Mesenchymal stem cell (in vitro differentiated cells and primary cell): ENCODE measurements around the gene RIMBP2.
"Not testable (repeated sequence)": the region's sequence is repeated elsewhere in the genome, so short reads cannot be mapped to it uniquely, and the experiment has no call there.

Experiments used
- DNase-seq: peaks from one replicate; pipeline ENCODE4 v3.0.0-alpha.2; 2013
- H2AFZ ChIP-seq: one replicate; pipeline ENCODE4 v1.6.1; 2013; ENCODE audit warnings: low read depth, mild to moderate bottlenecking, control low read depth, inconsistent platforms, low read length, moderate library complexity
- H2AK5ac ChIP-seq: 2 replicates; pipeline ENCODE4 v1.6.1; 2013; ENCODE audit warnings: low read length, moderate library complexity, mild to moderate bottlenecking, inconsistent platforms; ENCODE audit not compliant: severe bottlenecking
- H2BK120ac ChIP-seq: one replicate; pipeline ENCODE4 v1.6.1; 2013; ENCODE audit warnings: low read depth, mild to moderate bottlenecking, inconsistent platforms, low read length, moderate library complexity
- H2BK12ac ChIP-seq, 2 experiments: one replicate each; pipeline ENCODE4 v1.6.1; 2013; ENCODE audit warnings: inconsistent platforms in 2 of 2, low read length in 2 of 2, mild to moderate bottlenecking in 2 of 2, moderate library complexity in 2 of 2, control low read depth in 1 of 2
- H2BK15ac ChIP-seq: one replicate; pipeline ENCODE4 v1.6.1; 2013; ENCODE audit warnings: mild to moderate bottlenecking, low read depth, inconsistent platforms; ENCODE audit not compliant: poor library complexity, severe bottlenecking
- H2BK5ac ChIP-seq: 2 replicates; pipeline ENCODE4 v1.6.1; 2013; ENCODE audit warnings: low read depth, mild to moderate bottlenecking, low read length, control low read depth, inconsistent platforms; ENCODE audit not compliant: poor library complexity, severe bottlenecking
- H3K14ac ChIP-seq, 2 experiments: one replicate each; pipeline ENCODE4 v1.6.1; 2013; ENCODE audit warnings: inconsistent platforms in 2 of 2, low read length in 2 of 2, control low read depth in 1 of 2, mild to moderate bottlenecking in 1 of 2, moderate library complexity in 1 of 2
- H3K18ac ChIP-seq, 2 experiments: one replicate each; pipeline ENCODE4 v1.6.1; 2013; ENCODE audit warnings: inconsistent platforms in 2 of 2, low read length in 2 of 2, control low read depth in 1 of 2, low read depth in 1 of 2, mild to moderate bottlenecking in 1 of 2
- H3K23ac ChIP-seq, 2 experiments: one replicate each; pipeline ENCODE4 v1.6.1; 2013; ENCODE audit warnings: inconsistent platforms in 2 of 2, low read length in 2 of 2, mild to moderate bottlenecking in 2 of 2, moderate library complexity in 2 of 2, control low read depth in 1 of 2
- H3K27ac ChIP-seq: 2 replicates; pipeline ENCODE4 v1.5.1; 2013; ENCODE audit warnings: mild to moderate bottlenecking, moderate library complexity, low read length, control low read depth, inconsistent platforms; ENCODE audit not compliant: poor library complexity, severe bottlenecking
- H3K27me3 ChIP-seq, 2 experiments: 2 replicates each; pipeline versions ENCODE4 v1.6.1 to v1.7.0; 2013; ENCODE audit warnings: low read length in 2 of 2, mild to moderate bottlenecking in 2 of 2, moderate library complexity in 2 of 2, control low read depth in 1 of 2, inconsistent platforms in 1 of 2; ENCODE audit not compliant: control insufficient read depth in 1 of 2, insufficient read depth in 1 of 2
- H3K36me3 ChIP-seq, 2 experiments: 2 replicates each; pipeline versions ENCODE4 v1.6.1 to v1.7.0; 2013; ENCODE audit warnings: low read length in 2 of 2, control low read depth in 1 of 2, inconsistent platforms in 1 of 2, low read depth in 1 of 2, mild to moderate bottlenecking in 1 of 2; ENCODE audit not compliant: insufficient read depth in 2 of 2, control insufficient read depth in 1 of 2
- H3K4ac ChIP-seq, 2 experiments: one replicate each; pipeline ENCODE4 v1.6.1; 2013; ENCODE audit warnings: inconsistent platforms in 2 of 2, low read length in 2 of 2, mild to moderate bottlenecking in 2 of 2, moderate library complexity in 2 of 2, control low read depth in 1 of 2, low read depth in 1 of 2
- H3K4me1 ChIP-seq: 2 replicates; pipeline ENCODE4 v1.6.1; 2013; ENCODE audit warnings: low read depth, low read length, control low read depth; ENCODE audit not compliant: control insufficient read depth, insufficient read depth
- H3K4me2 ChIP-seq: 2 replicates; pipeline ENCODE4 v1.6.1; 2013; ENCODE audit warnings: low read length, mild to moderate bottlenecking, inconsistent platforms; ENCODE audit not compliant: poor library complexity, severe bottlenecking
- H3K4me3 ChIP-seq, 2 experiments: 2 replicates each; pipeline versions ENCODE4 v1.5.1 to v1.7.0; 2013; ENCODE audit warnings: low read length in 2 of 2, mild to moderate bottlenecking in 2 of 2, control low read depth in 1 of 2, low read depth in 1 of 2; ENCODE audit not compliant: insufficient read depth in 1 of 2
- H3K79me1 ChIP-seq: replicated peaks from 2 replicates; pipeline ENCODE4 v1.6.1; 2013; ENCODE audit warnings: mild to moderate bottlenecking, control low read depth, low read length, inconsistent platforms; ENCODE audit not compliant: poor library complexity, severe bottlenecking
- H3K9ac ChIP-seq: 2 replicates; pipeline ENCODE4 v1.7.0; 2013; ENCODE audit warnings: mild to moderate bottlenecking, low read length, moderate library complexity
- H3K9me3 ChIP-seq: 2 replicates; pipeline ENCODE4 v1.7.0; 2013; ENCODE audit warnings: mild to moderate bottlenecking, low read length; ENCODE audit not compliant: control insufficient read depth
- H4K8ac ChIP-seq: one replicate; pipeline ENCODE4 v1.6.1; 2013; ENCODE audit warnings: inconsistent platforms, mild to moderate bottlenecking, low read length, moderate library complexity
- H4K91ac ChIP-seq: one replicate; pipeline ENCODE4 v1.6.1; 2013; ENCODE audit warnings: mild to moderate bottlenecking, low read length, inconsistent platforms
- WGBS: methylation state at CpG from one replicate; pipeline ENCODE4 v1.1.7; 2013; ENCODE audit warnings: mixed read lengths; 5-methylcytosine and 5-hydroxymethylcytosine counted together

The RIMBP2 gene

DNA sequence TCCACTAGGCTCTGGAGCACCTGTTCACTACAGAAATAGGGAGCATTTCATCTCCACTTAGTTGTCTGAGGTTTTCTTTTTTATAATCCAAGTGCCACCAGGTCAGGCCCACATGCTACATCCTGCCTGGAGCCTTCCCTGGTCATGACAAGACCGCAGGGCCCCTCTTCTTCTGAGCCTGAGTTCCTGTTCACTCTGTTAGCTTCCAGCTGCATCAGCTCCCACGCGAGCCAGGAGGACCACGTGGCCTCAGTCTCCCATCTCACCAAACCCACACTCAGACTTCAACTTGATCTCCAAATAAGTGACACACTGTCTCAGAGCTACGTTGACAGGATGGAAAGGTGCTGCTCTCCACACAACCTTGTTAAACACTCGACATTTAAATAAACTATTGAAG lies 21.0 kb downstream of the RIMBP2 start:
- Histone ChIP-seq H3K4me3 (no peak overlapping the region), H2BK15ac (no peak overlapping the region), H4K8ac (no peak overlapping the region), H3K9ac (no peak overlapping the region), H3K4me2 (no peak overlapping the region), H3K27me3 (no peaks in the 10 kb centered on the region), H3K14ac (no peak overlapping the region), H3K27ac (no peak overlapping the region), H2BK12ac (no peak overlapping the region), H2AFZ (no peak overlapping the region), H3K4ac (no peak overlapping the region), H2BK120ac (no peak overlapping the region), H2AK5ac (no peak overlapping the region), H3K4me1 (no peaks in the 10 kb centered on the region), H3K18ac (no peak overlapping the region), H3K9me3 (no peaks in the 10 kb centered on the region), H3K23ac (no peak overlapping the region), H3K36me3 (no peaks in the 10 kb centered on the region), H3K79me1 (no peaks in the 10 kb centered on the region), H4K91ac (no peak overlapping the region), H2BK5ac (no peak overlapping the region)
- DNase-seq: no peak
- WGBS: 76% methylated on average over 6 of the region's 6 CpGs

DNA sequence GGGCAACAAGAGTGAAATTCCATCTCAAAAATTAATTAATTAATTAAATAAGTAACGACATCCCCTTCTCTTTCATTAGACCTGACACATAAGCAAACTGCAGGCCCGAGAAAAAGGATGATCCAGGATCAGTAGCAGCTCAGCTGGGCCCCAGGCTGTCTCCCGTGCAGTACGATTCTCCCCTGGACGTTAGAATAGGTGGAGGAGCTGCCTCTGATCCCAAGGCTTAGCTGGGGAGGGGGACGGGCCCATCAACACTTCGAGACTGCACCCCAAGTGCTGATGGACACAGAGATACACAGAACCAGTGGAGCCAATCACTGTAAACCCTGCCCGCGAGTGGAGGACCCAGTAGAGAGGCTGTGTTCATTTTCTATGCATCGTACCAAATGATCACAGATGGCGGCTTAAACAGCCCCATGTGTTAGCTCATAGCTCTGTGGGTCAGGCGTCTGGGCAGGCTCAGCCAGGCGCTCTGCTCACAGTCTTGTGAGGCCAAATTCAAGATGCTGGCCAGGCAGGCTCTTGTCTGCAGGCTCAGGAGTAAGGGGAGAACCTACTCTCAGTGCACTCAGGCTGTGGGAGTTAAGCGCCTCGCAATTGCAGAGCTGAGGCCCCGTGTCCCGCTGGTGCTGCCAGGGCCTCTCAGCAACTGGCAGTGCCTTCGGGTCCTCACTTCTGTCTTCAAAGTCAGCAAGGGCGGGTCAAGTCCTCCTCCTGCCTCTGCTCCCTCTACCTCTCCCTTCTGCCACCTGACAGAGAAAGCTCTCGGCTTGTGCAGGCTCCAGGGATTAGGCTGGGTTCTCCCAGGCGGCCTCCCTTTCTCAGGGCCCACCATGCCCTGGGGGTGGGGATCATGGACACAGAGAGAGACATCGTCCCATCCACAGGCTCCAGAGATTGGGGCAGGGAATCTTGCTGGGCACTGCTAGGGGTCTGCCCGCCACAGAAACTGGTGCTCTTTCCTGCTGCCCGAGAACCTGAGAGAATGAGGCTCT lies 26.4 kb downstream of the RIMBP2 start:
- no peaks in the 10 kb centered on the region for H3K36me3 ChIP-seq
- H3K18ac ChIP-seq: no peak overlapping the region
- no peaks in the 10 kb centered on the region for H3K9me3 ChIP-seq
- no peak overlapping the region for H4K8ac ChIP-seq
- H3K27ac ChIP-seq: no peak overlapping the region
- no peak overlapping the region for H2AK5ac ChIP-seq
- 82% methylated on average over 23 of the region's 24 CpGs for WGBS
- no peak overlapping the region for H2BK15ac ChIP-seq
- H3K4me3 ChIP-seq: no peak overlapping the region
- peaks cover 0 to 5% of the 10 kb centered on the region in 2 experiments for H3K27me3 ChIP-seq
- no peak overlapping the region for H3K23ac ChIP-seq
- no peaks in the 10 kb centered on the region for H3K79me1 ChIP-seq
- no peak overlapping the region for H3K9ac ChIP-seq
- DNase-seq: no peak
- H2BK120ac ChIP-seq: no peak overlapping the region
- no peak overlapping the region for H4K91ac ChIP-seq
- H2AFZ ChIP-seq: no peak overlapping the region
- H3K14ac ChIP-seq: no peak overlapping the region
- no peak overlapping the region for H2BK12ac ChIP-seq
- H2BK5ac ChIP-seq: no peak overlapping the region
- H3K4me1 ChIP-seq: no peaks in the 10 kb centered on the region
- no peak overlapping the region for H3K4me2 ChIP-seq
- H3K4ac ChIP-seq: no peak overlapping the region

DNA sequence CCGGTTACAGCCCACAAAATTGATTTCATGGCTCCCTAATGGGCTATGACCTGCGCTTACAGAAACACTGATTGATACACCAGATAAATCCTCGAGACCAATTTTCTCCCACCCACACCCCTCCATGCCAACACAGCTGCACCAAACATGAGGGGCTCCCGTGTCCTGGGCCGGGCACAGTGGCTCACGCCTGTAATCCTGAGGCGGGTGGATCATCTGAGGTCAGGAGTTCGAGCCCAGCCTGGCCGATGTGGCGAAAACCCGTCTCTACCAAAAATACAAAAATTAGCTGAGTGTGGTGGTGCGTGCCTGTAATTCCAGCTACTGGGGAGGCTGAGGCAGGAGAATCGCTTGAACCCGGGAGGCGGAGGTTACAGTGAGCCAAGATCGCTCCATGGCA lies 27.1 kb downstream of the RIMBP2 start:
- not testable (repeated sequence) for H4K91ac ChIP-seq, H3K4me3 ChIP-seq, H3K4me2 ChIP-seq, H2BK12ac ChIP-seq, H4K8ac ChIP-seq, H2AK5ac ChIP-seq, H3K27ac ChIP-seq, H2BK15ac ChIP-seq, H3K4me1 ChIP-seq, H3K27me3 ChIP-seq, H3K23ac ChIP-seq, H2AFZ ChIP-seq, H3K14ac ChIP-seq, H3K79me1 ChIP-seq, H3K9ac ChIP-seq, DNase-seq, H2BK120ac ChIP-seq, H3K18ac ChIP-seq, H3K36me3 ChIP-seq, H3K9me3 ChIP-seq, H2BK5ac ChIP-seq, H3K4ac ChIP-seq
- 92% methylated on average over 14 of the region's 16 CpGs for WGBS

DNA sequence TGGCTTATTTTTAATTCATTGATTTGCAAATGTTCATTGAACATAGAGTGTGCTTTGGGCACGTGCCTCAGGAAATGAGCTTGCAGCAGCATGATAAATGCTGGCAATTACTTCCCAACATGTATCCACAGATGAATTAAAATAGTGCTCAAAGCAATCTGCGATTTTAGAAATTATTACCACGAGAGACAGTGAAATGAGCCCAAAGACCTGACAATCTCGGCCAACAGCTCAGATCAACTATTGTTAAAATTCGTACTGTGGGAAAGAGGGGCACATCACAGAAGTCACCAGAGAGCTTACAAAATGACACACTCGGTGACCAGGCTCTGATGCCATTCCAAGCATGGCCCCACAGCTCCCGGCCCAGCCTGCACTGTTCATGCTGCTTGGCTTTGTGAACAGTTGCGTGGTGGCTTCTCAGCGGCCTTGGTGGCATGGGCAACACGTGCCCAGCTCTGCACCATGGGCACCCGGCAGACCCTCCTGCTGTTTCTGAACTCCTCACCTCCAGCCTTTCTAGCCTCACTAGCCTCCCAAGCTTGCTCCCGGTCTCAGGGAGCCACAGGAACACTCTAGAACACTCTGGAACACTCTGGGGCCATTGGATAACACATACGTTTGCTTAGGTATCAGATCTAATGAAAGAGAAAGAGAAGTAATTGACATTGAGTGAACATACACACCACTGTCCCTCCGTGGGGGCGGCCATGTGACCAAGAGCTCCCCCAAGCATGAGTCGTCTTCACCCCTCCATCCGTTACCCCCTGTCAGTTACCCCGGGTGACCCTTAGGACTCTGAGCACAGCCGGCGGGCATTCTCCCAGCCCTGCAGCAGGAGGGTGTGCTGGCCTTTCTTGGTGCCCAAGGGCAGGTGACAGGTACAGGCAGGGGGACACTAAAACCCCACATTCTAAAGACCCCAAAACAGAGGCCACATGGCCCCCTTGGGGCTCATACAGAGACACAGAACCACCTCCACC lies 28.0 kb downstream of the RIMBP2 start:
- no peak overlapping the region for H3K4me3 ChIP-seq
- H3K36me3 ChIP-seq: no peaks in the 10 kb centered on the region
- H3K14ac ChIP-seq: no peak overlapping the region
- no peaks in the 10 kb centered on the region for H3K9me3 ChIP-seq
- H2AK5ac ChIP-seq: no peak overlapping the region
- WGBS: 78% methylated on average over 20 of the region's 20 CpGs
- H2BK120ac ChIP-seq: no peak overlapping the region
- no peak overlapping the region for H3K27ac ChIP-seq
- no peaks in the 10 kb centered on the region for H3K79me1 ChIP-seq
- H3K23ac ChIP-seq: no peak overlapping the region
- no peak for DNase-seq
- no peak overlapping the region for H2BK5ac ChIP-seq
- H3K4ac ChIP-seq: no peak overlapping the region
- no peak overlapping the region for H4K91ac ChIP-seq
- H4K8ac ChIP-seq: no peak overlapping the region
- H3K18ac ChIP-seq: no peak overlapping the region
- H3K4me1 ChIP-seq: no peaks in the 10 kb centered on the region
- no peak overlapping the region for H3K9ac ChIP-seq
- no peak overlapping the region for H2BK12ac ChIP-seq
- no peak overlapping the region for H2AFZ ChIP-seq
- no peak overlapping the region for H2BK15ac ChIP-seq
- H3K27me3 ChIP-seq: peaks cover 0 to 5% of the 10 kb centered on the region in 2 experiments
- no peak overlapping the region for H3K4me2 ChIP-seq
